Astrocyte of the spinal cord (primary cell): ENCODE results near the gene ZSCAN5B.

Source experiments
- DNase-seq: peaks from one replicate; pipeline ENCODE4 v3.0.0; 2011; ENCODE audit warnings: low read depth, low spot score
- H3K4me3 ChIP-seq: 2 replicates; pipeline ENCODE4 v1.5.1; 2011; ENCODE audit warnings: low read depth, mild to moderate bottlenecking, low read length, moderate library complexity
- in situ Hi-C: cut with HindIII; loops from 2 replicates; pipeline ENCODE4 v1.10.0; 2017; ENCODE audit warnings: low sequenced_read_pairs
- TF ChIP-seq, protein P1 (sequence below): IDR thresholded peaks from 2 replicates; pipeline ENCODE4 v1.5.1; 2012; ENCODE audit warnings: low read depth, mild to moderate bottlenecking, low read length, inconsistent platforms

The ZSCAN5B gene

DNA sequence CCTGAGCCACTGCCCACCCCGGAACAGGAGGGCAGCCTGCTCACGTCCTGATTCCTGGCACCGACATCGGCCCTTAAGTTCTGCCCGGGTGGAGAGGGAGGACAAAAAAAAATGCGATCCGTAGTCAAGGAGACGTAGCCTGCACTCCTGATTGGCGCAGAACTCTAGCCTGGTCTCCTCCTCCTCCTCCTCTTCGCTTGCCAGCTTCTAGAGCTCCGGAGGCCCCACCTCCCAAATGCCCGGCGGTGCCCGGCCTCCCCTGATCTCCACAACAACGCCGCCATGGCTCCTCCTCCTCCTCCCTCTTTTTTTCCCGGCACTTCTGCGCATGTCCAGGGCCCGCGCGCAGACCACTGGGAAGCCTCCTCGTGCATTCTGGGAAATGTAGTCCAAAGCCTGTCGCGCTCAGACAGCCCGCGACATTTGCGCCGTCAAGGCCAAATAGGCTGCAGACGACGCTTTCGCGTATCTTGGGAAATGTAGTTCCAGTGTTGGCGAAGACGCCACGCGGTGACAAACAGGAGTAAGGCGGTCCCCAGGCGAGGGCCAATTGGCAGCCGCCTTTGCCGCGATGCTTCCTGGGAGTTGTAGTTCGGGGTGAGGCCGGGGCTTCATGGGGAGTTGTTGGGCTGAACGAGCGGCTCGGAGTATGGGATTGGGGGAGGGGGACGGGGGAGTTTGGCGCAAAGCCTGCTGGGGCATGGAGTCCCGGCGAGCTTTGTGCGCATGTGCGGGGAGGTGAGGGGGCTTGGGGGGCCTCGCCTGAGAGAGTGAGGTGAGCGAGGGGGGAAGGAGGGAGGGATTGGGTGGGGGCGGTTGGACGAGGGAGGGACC lies 56.8 kb downstream of the ZSCAN5B start, which contains the start of gene ZNF444:
ZNF444 (plus strand) TSS at position 705 of the 834 bp plus-strand sequence. CDS start 5,625 bp downstream, outside the sequence.
- peak within 1 kb of the TSS; percentile 74 for H3K4me3 ChIP-seq
- in situ Hi-C loops = no loop called here
- TF ChIP-seq, protein P1, sequence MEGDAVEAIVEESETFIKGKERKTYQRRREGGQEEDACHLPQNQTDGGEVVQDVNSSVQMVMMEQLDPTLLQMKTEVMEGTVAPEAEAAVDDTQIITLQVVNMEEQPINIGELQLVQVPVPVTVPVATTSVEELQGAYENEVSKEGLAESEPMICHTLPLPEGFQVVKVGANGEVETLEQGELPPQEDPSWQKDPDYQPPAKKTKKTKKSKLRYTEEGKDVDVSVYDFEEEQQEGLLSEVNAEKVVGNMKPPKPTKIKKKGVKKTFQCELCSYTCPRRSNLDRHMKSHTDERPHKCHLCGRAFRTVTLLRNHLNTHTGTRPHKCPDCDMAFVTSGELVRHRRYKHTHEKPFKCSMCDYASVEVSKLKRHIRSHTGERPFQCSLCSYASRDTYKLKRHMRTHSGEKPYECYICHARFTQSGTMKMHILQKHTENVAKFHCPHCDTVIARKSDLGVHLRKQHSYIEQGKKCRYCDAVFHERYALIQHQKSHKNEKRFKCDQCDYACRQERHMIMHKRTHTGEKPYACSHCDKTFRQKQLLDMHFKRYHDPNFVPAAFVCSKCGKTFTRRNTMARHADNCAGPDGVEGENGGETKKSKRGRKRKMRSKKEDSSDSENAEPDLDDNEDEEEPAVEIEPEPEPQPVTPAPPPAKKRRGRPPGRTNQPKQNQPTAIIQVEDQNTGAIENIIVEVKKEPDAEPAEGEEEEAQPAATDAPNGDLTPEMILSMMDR = no peak
- DNase-seq = peak; percentile 100

DNA sequence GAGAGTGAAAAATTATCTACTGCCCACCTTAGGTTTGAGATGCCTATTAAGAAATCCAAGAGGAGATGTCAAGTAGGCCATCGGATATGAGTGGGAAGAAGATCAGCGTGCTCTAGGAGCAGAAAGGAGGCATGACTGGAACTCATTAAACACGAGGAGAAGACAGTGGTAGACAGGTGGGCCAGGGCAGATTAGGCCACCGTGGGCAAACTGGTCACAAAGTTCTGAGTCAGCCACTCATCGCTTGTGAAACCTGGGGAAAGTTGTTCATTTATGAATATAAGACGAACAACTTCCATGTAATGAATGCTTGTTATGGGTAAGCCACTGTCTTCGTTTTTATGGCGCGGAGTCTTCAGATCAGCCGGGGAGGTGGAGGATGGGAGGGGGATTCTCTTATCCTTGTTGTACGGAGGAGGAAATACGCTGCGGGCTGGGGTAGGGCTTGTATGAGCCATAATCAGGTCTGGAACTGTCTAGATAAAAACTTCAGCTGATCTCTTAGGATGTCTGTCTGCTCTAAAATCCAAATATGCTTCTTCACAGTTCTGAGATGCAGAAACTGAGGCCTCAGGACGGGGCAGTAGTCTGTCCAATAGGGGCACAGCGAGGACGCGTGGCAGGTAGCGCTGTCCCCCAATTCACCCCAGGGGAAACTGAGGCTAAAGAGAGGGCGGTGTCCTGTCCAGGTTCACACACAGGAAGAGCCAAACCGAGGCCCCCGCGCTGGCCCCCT lies 57.6 kb downstream of the ZSCAN5B start:
- TF ChIP-seq, protein P1 = no peak
- peak overlapping the region; percentile 74 for H3K4me3 ChIP-seq
- in situ Hi-C loops = no loop called here
- no peak for DNase-seq
